HG03280 (cell line): ENCODE data around the gene C1orf105.
"Not testable (repeated sequence)": the region's sequence is repeated elsewhere in the genome, so short reads cannot be mapped to it uniquely, and the experiment has no call there.

ENCODE experiments used
- ATAC-seq: cut with Tn5 transposase; IDR thresholded peaks from one replicate; pipeline ENCODE4 v1.9.1; 2021; ENCODE audit warnings: mild to moderate bottlenecking, moderate library complexity; ENCODE audit not compliant: unreplicated experiment

The C1orf105 gene

DNA sequence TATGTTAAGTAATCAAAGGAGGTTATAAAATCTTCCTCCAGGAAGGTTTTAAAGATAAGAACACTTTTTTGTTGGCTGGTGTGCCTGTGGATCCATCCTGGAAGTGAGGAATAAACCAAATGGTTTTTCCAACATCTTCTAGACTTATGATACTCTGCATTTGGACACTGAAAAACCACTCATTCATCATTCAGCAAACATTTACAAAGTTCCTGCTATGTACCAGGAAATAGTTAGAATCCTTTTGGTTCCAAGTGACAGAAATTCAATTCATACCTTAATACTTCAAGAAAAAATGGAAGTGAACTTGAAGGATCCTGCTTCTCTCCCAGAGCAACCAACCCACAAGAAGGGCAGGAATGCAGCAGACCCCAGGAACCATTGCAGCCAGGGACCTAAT, 63.0 kb downstream of the C1orf105 start:
- no peak for ATAC-seq

DNA sequence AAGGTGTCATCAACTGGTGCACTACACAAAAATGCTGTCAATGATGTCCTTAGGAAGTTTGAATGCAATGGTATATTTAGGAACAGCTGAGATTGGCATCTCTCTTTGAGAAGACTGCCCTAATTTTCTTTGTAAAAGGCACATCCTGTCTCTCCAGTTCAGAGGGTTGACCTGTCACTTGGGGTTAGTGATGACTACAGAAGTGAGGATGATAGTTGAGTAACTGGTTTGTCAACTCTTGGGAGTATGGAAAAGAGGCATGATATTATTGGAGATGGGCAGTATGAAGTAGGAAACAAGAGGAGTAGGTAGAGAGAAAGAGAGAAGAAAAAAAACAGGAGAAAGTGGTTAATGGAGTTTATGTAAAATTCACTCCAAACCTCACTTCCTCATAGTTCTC, 63.8 kb downstream of the C1orf105 start:
- no peak for ATAC-seq

DNA sequence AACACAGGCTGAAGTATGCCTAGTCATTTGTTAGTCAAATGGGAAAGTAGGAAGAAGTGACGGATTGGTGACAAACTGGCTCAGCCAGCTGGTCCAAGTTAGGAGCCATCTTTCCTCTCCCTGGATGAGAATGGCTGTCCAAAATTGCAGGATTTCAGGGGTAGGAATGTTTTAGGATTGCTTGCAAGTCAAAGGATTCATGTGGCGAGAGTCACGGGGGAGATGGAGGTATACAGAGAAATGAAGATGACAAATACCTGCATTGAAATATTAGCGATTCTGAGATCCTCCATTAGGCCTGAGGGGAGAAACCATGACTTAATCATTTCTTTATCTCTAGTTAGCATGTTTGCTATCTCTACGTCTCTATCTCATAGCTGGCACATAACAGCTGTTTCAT, 65.1 kb downstream of the C1orf105 start:
- no peak for ATAC-seq

DNA sequence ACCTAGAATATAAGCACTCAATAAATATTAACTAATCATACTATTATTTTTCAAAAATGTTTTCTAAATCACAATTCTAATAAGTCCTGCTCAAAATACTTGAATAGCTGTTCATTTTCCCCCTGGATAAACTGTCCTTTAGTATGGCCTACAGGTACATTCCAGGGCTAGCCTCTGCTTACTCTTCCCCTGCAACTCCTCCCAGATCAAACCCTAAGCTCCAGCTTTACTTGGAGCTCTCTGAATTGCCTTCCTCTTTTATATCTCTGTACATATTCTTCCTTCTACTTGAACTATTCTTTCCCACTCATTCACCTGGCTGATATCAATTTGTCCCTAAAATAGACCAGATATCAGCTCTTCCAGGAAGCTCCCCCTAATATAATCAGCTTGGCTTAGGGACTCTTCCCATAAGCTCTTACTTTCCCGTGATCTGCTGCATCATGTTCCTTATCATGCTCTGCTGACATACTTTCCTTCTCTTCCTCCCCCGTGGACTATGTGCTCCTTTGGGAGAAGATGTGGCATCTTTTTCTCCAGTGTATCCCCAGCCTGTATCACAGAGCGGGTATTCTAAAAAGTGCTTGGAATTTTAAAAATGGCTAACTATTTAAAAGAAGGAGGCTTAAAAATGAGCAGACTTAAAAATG, 66.4 kb downstream of the C1orf105 start:
- no peak for ATAC-seq

DNA sequence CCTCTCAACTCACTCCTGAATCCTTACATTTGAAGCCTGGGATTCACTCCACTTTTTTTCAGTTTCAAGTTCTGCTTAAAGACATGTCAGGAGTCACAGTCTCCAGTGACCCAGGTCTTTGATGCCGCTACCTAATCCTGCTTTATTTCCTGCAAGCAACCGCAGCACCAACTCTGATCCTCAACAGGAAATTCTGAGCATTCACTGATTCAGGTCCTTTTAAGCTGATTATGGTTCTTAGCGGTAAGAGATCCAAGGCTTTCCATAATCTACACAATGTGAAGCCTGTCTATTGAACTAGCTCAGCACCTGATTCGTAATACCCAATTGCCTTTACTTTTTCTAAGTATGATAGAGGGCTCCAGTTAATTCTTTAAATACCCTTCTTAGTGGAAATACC, 67.1 kb downstream of the C1orf105 start:
- no peak for ATAC-seq

DNA sequence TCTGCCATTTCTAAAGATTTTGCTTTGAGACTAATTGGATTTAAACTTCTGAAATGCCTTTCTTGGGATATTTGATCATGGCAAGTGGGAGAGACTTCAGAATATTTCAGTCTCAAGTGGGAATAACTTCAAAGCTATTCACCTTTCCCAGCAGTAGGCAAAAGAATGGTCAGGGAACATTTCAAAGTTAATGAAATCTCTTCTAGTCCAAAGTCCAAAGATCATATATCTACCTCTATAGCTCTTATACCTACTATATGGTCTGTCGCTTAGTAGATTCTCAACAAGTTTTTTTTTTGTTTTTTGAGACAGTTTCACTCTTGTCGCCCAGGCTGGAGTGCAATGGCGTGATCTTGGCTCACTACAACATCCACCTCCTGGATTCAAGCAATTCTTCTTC, 67.9 kb downstream of the C1orf105 start:
- no peak for ATAC-seq

DNA sequence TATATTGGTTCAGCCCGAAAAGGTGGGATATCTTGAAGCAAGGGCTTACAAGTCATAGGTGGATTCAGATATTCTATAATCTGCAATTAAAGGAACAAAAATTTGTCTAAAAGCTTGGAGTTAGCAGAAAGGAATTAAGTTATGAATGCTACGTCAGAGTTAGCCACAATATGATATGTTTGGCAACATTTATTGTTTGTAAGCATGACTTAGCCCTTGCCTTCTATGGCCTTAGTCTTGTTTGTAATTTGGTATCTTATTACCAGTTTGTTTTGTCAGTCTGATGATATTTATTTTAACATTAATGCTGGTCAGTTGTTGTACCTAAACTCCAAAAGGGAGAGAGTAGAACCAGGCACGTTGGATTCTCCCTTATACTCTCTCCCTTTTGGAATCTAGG, 69.4 kb downstream of the C1orf105 start:
- ATAC-seq: no peak

DNA sequence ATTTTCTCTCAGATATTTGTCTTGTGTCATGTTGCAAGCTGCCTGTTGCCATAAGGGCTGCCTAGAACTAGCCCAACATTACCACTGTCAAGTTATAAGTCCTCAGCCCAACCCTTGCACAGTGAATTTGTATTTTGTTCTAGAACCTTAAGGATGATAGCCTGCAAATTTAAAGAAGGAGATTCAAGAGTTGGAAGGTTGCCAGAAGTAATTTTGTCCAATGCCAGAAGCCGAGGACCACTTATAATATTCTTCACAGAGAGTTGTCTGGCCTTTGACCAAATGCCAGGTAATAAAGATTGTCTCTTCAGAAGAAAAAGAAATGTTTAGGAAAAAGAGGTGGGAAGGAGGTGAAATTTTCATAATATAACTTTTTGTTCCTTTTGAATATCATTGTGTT, 71.9 kb downstream of the C1orf105 start:
- no peak for ATAC-seq

DNA sequence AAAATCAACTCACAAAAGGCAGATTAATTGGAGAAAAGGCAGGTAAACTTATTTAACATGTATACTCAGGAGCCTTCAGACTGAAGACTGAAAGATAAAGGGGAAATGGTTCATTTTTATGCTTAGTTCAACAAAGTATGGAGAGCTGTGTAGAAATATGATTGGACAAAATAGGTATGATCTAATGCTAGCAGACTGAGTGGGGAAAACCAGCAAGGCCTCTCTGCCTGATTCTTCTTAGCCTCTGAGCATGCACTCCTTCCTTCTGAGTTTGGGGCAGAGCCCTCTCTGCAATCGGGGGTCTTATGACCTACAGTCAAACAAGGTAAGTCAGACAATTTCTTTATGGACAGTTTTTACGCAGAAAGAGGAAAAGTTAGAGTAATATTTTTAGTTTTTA, 73.7 kb downstream of the C1orf105 start:
- no peak for ATAC-seq

DNA sequence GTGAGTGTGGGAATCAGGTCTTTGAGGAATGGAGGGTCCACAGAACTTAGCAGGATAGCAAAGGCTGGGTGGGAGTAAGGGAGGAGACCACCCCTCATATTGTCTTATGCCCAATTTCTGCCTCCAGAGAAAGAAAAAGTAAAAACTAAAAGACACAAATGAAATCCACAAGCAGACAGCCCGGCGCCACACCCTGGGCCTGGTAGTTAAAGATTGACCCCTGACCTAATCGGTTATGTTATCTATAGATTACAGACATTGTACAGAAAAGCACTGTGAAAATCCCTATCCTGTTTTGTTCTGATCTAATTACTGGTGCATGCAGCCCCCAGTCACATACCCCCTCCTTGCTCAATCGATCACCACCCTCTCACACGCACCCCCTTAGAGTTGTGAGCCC, 75.6 kb downstream of the C1orf105 start:
- not testable (repeated sequence) for ATAC-seq

DNA sequence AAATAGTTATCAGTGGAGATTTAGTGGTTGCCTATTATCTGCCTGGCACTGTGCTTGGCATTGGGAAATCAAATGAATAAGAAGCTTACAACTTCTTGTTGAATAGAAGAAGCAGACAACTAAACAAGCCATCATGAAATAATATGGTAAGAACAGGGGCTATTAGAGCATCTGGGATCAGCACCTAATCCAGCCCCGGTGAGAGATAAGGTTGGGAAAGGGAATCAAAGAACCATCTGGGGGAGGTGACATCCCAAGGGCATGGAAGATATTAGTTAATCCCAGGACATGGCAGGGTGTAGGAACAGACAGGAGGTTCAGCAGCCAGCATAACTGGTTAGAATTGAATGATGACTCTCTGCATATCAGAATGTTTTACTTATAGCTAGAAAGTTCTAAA, 76.2 kb downstream of the C1orf105 start:
- ATAC-seq: no peak

DNA sequence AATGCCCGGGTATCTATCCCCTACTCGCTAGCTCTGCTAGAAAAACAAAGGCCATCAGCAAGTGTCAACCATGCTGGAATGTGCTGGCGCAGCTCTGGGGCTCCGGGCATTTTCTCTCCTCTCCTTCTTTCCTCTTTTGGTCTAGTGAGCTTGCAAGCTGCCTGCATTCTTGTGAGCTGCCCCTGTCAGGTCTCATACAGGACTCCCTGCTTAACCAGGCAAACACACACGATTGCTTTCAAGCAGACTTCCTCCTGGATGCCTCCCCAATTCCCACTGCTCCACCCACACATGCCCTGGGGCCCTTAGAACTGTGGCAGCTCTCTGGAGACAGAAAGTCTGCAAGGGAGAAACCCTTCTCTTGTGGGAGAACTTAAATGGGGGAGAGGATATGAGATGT, 76.7 kb downstream of the C1orf105 start:
- no peak for ATAC-seq

DNA sequence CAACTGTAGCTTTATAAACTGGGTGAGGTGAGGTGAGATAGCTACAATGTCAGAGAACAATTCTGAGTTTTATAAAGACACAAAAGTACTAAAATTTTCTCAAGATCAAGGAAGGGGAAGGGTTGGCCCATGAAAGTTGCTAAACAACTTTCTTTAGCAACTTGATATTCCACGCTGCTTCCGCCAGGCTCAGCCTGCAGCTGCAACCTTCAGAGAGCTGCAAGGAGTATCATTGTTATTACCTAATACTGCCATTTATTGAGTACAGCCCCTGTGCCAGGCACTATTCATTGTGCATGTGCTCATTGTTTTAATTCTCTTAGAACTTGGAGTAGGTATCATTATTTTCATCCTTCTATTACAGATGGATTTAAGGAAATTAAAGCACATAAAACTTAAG, 78.4 kb downstream of the C1orf105 start:
- ATAC-seq: no peak

DNA sequence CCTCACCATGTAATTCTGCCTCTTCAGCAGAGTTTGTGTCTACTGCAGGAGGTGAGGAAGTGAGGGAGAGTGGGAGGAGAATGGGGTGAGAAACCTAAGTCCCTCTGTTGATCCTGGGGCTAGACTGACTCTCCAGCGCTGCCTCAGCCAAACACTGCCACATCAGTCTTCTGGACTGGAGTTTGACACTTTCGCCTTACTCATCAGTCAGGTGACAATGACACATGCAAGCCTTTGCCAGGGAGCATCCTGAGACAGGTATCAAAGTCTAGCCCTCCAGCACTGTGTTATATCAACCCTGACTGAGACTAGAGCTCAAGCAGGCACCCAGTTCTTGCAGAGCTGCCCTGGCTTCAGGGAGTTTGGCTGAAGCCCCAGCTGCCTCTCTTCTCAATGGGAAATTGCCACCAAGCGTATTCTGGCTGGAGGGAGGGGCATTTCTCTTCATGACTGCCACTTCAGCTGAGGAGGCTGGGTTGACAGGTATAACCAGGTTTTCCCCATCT, 79.2 kb downstream of the C1orf105 start:
- no peak for ATAC-seq

DNA sequence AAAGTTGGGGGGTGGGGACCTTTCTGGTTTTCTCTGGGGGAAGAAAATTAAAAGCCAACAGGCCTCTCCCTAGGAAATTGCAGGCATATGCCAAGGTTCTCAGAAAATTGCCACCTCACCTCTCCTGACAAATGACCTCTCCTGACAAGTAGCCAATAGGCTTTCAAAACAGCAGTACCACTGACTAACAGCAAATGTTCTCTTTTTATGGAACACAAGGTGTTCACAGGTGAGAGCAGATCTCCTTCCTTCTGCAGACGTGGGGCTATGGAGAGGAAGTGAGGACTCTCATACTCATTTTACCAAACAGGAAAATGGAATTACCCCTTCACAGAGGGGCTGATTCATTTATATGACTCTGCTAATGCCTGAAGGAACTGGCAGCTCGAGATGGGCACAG, 79.7 kb downstream of the C1orf105 start:
- no peak for ATAC-seq

DNA sequence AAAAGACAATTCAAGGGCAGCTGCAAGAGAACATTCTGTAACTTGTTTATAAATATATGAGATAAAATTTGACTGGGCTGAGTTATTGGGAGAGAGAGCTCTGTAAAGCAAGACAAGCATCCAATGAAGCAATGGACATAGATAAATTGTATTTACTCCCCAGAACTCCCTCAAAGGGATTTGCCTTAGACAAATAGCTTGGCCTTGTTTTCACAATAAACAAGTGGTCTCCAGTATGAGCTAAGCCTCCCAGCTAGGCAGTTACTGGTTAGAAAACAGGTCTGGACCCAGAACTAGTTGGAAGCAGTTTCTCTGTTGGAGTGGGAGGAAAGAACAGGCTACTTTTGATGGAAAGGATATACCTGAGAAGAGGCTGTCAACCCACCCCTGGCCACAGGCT, 87.3 kb downstream of the C1orf105 start:
- ATAC-seq: no peak

DNA sequence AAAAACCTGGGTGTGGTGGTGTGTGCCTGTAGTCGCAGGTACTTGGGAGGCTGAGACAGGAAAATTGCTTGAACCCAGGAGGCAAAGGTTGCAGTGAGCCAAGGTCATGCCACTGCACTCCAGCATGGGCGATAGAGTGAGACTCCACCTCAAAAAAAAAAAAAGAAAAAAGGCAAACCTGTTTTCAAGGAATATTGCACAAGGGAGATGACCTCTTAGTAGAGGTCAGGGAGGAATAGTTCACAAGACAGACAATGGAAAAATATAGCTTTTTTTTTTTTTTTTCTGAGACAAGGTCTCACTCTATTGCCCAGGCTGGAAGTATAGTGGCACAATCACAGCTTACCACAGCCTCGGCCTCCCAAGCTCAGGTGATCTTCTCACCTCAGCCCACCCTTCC, 90.0 kb downstream of the C1orf105 start:
- no peak for ATAC-seq

DNA sequence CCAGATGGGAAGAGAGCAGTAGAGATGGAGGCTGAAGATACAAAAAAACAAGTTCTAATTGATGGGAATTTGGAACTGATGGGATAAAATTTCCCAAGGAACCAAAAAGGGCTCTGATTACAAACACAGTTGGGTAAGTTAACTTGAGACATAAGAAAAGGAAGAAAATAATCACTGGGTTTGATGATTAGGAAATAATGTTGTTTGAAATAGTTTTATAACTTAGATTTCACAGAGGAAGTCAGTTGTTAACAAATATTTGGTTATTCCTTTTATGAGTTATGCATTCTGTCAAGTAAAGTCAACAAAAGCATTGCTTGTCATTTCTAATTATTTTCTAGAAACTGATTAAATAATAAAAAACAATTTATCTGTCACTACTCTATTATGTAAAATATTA, 92.1 kb downstream of the C1orf105 start:
- no peak for ATAC-seq

DNA sequence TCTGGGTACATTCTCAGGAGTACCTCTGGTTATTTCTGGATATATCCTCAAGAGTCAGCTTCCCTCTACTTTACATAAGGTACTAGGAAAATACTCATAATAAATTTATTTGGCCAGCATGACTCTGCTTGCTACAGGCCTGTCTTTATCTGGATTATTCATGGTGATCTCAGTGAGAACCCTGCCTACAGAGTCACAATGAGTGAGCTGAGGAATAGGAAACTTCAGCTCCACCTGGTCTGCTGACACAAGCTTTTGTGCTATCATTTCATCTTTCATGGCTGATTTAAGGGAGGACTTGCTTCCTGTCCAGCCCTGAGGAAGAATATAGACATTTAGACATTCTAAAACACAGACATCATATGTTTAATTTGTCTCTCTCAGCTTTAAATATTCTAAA, 93.0 kb downstream of the C1orf105 start:
- no peak for ATAC-seq

DNA sequence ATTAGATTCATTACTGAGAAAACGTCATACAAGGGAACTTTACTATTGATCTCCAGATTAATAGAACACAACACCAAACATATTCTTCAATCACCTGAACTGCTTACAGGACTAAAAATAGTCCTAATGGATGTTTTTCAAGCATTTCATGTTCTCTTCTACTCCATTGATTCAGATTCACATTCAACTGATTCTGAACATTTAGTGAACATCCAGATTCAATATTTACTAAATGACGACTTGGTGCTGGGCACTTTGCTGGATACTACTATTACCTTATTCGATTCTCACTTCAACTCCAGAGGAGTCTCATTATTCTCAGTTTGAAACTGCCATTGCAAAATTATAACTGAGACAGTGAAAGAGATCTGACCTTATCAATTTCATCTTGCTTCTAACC, 93.6 kb downstream of the C1orf105 start:
- no peak for ATAC-seq

DNA sequence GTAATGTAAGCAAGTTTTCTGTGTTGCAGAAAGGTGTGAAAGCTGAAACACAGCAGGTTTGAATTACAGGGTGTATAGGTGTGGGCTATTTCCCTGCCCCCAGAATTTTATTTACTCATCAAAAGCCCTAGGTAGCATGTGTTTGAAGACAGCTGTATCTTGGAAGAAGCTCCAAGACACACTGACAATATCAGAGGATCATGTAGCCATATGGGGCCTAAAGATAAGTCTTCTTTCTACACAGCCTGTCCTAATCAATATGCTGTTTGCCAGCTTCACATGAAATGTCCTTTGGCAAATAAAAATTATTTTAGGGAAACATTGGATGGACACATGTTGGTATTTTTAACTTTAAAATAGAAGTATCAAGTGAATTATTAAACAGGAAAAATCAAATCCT, 95.0 kb downstream of the C1orf105 start:
- no peak for ATAC-seq

DNA sequence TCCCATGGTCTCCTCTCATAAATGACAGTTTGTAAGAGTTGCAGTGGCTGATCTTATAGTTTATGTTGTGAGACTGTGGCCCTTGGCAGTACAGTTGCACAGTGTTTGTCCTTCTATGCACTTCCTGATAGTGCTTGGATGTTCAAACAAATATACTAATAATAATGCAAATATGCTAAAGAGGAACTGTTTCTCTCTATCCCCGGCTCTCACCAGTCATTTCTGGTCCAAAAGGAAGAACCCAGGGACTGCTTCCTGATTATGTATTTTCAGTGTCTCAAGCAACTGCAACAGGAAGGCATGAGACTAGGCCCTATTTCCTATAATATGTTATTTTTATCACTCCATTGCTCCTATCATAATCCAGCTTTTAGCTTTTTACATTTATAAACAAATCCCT, 95.4 kb downstream of the C1orf105 start:
- no peak for ATAC-seq

DNA sequence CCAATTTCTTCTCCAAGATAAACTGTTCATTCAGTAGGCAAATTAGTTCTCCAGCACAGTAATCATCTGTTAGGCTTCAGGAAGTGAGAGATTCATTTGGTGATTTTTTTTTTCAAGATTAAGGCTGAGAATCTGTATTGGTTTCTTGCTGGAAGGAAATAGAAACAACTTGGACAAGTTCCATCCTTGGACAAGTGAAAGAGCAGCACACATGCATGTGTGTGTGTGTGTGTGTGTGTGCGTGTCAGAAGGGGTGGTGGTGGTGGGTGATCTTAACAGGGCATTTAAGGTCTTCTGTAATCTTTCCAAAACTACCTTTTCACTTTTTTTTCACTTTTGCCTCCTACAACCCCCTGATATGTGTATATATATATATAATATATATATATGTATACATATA, 96.6 kb downstream of the C1orf105 start:
- no peak for ATAC-seq
